ENCODE measurements around the gene RRM2.

RRM2 gene

DNA sequence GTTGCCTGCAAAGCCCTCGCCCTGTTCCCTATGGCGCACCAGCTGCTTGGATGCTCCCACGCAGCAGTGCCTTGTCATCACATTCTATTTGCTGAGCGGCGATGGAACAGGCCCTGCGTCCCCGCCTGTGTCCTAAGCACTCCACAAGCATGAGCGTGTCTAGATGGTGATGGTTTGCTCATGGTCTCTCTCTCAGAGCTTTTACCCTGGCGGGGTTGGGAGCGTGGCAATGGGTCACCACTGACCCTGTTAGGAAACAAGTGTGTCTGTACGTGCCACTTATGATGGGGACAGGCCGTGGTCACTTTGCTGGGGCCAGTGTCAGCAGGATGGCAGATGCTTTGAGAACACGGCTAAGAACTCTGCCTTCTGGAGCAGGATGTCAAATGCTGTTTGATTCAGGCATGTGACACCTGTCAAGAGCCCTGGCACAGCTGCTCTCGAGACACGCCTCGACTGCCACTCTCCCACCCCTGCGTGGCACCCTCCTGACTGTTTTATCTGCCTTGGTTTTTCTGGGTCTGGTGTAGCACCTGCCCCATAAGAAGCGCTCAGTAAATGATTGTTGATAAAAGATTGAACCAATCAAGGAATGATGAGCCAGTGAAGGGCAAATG lies 44.2 kb downstream of the RRM2 start:
- TF ChIP-seq, protein P1, sequence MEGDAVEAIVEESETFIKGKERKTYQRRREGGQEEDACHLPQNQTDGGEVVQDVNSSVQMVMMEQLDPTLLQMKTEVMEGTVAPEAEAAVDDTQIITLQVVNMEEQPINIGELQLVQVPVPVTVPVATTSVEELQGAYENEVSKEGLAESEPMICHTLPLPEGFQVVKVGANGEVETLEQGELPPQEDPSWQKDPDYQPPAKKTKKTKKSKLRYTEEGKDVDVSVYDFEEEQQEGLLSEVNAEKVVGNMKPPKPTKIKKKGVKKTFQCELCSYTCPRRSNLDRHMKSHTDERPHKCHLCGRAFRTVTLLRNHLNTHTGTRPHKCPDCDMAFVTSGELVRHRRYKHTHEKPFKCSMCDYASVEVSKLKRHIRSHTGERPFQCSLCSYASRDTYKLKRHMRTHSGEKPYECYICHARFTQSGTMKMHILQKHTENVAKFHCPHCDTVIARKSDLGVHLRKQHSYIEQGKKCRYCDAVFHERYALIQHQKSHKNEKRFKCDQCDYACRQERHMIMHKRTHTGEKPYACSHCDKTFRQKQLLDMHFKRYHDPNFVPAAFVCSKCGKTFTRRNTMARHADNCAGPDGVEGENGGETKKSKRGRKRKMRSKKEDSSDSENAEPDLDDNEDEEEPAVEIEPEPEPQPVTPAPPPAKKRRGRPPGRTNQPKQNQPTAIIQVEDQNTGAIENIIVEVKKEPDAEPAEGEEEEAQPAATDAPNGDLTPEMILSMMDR (conservative IDR thresholded peaks at IDR 0.05; ENCODE audit: low read depth, low read length) = no peak
- DNase-seq (ENCODE audit: low read depth) = no peak

DNA sequence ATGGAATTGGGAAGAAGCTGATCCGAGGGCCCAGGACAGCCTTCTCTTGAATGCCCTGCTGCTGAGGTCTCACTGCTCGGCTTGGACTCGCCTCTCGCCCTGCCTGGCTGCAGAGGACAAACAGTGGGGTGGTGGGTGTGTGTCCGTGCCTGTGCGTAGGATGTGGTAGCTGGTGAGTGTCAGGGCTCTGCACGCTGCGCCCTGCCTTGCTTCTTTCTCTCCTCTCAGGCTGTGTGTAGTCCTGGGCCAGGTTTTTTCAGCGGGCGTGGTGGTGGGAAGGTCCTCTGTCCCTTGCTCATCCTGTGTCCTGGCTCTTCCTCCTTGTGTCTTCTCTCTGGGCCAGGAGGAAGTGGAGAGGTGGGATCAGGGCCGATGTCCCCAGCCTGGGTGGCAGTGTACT lies 44.8 kb downstream of the RRM2 start:
- TF ChIP-seq, protein P1 (conservative IDR thresholded peaks at IDR 0.05; ENCODE audit: low read depth, low read length) = no peak
- DNase-seq (ENCODE audit: low read depth) = no peak

More for the DNA sequence above, 44.2 kb downstream of the RRM2 start:
- H3K4me3 ChIP-seq (ENCODE audit: low read length) = no peak overlapping the region

DNA sequence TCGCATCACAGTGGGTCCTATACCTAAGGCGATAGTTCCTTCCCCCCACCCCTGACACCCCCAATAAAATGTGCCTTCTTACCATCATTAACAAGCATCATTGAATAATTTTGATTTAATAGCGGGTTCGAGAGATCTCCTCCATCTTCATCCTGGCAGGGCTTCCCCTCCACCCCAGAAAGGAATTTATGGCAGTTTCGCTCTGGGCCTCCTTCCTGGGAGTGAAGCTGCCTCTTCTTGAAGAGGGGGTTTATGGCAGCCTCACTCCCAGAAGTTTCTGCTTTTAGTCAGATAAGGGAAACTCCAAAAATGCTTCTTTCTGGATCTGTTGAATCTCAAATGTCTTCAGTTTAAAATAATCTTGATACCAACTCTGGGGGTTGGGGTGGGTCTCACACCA lies 45.7 kb downstream of the RRM2 start:
- TF ChIP-seq, protein P1 (conservative IDR thresholded peaks at IDR 0.05; ENCODE audit: low read depth, low read length) = no peak
- H3K4me3 ChIP-seq (ENCODE audit: low read length) = no peak overlapping the region
- DNase-seq (ENCODE audit: low read depth) = no peak

More for the DNA sequence above, 44.8 kb downstream of the RRM2 start:
- no peak overlapping the region for H3K4me3 ChIP-seq (ENCODE audit: low read length)

DNA sequence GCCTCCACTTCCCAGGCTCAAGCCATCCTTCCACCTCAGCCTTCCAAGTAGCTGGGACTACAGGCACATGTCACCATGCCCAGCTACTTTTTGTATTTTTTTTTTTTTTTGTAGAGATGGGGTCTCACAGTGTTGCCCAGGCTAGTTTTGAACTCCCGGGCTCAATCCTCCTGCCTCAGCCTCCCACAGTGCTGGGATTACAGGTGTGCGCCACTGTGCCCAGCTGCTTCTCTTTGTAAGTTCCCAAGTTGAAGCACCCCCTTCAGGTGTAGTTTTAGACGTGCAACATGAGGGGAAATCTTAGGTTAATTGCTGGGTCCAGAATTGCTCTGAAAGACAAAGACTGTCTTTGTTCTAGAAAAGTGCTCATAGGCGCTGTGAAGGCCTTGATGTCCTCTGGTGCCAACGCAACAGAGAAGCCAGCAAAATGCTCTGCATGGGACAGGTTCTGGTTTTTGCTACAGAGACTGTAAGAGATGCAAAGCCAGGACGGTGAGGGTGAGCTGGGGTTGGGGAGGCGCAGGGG lies 46.6 kb downstream of the RRM2 start:
- TF ChIP-seq, protein P1 (conservative IDR thresholded peaks at IDR 0.05; ENCODE audit: low read depth, low read length) = no peak
- DNase-seq (ENCODE audit: low read depth) = no peak
- no peak overlapping the region for H3K4me3 ChIP-seq (ENCODE audit: low read length)

DNA sequence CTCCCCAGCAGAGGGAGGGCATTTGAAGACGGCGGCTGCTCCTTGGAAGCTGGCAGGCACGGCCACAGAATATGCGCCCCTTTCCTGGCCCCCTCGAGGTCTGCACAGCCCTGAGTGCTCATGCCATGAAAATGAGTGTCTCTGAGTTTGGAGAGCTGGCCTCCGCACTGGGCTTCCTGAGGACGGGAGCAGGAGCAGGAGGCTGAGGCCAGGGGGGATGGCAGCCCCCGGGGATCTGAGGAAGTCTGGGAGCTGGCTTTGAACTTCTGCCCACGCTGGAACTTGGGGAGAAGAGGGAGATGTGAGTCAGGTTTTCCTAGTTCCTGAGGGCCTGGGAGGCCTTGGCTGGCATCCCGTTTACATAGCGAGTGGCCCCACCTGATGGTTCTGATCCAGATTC lies 47.0 kb downstream of the RRM2 start:
- H3K4me3 ChIP-seq (ENCODE audit: low read length) = no peak overlapping the region
- TF ChIP-seq, protein P1 (conservative IDR thresholded peaks at IDR 0.05; ENCODE audit: low read depth, low read length) = no peak
- no peak for DNase-seq (ENCODE audit: low read depth)

DNA sequence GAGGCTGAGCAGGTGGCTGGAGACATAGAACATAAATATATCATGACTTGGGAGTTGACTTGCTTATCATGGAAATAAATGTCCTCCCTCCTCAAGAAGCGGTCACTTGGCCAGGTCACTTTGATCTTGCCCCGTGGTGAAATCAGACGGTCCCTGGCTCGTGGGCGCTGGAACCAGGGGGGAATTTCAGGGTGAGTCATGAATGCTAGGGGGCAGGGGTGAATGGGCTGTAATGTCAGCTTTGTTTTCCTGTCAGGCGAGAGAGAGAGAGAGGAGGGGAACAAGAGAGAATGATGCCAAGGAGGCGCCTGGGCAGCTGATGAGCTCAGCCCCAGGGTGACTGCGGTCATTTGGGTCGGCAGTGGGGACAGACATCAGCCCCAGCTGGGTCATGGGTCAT lies 47.7 kb downstream of the RRM2 start:
- DNase-seq (ENCODE audit: low read depth) = peak; percentile 17
- TF ChIP-seq, protein P1 (conservative IDR thresholded peaks at IDR 0.05; ENCODE audit: low read depth, low read length) = no peak
- H3K4me3 ChIP-seq (ENCODE audit: low read length) = no peak overlapping the region
